ENCODE data around the gene ARPC3.
"Not testable (repeated sequence)": the region's sequence is repeated elsewhere in the genome, so short reads cannot be mapped to it uniquely, and the experiment has no call there.

ARPC3 gene

GRCh38 chr12:110449799-110450497 lies at the start of gene ARPC3:
Gene ARPC3, minus strand, starts transcription at chr12:110450337. Its CDS starts 77 bp downstream, at chr12:110450260.
- H3K4me3 ChIP-seq: peak within 1 kb of the TSS; percentile 86
- H3K27ac ChIP-seq: peak within 1 kb of the TSS; percentile 98
- H3K9ac ChIP-seq: peak within 1 kb of the TSS; percentile 97
- H3K4me2 ChIP-seq: peak within 1 kb of the TSS; percentile 93
- peaks cover 31% of the 10 kb centered on the region for H3K4me1 ChIP-seq
- no peaks in the 10 kb centered on the region for H3K27me3 ChIP-seq
- peaks cover 46% of the 10 kb centered on the region for H4K20me1 ChIP-seq
- no peak for TF ChIP-seq Cebpa-rat (IDR thresholded peaks at IDR 0.05)
- no peaks in the 10 kb centered on the region for H3K9me3 ChIP-seq
- H3K36me3 ChIP-seq: peaks cover 68% of the 10 kb centered on the region

- H3K9ac ChIP-seq: peak overlapping the region; percentile 39; the same call in 1 of the 2 replicates
- H3K9me3 ChIP-seq: no peaks in the 10 kb centered on the region
- peaks cover 24% of the 10 kb centered on the region; the same call in 1 of the 2 replicates for H4K20me1 ChIP-seq
- no peak overlapping the region for H3K27ac ChIP-seq
- H3K4me3 ChIP-seq: no peak overlapping the region
- H3K36me3 ChIP-seq: peaks cover 38% of the 10 kb centered on the region
- no peak overlapping the region for H3K4me2 ChIP-seq
- TF ChIP-seq Cebpa-rat (IDR thresholded peaks at IDR 0.05): no peak
- H3K27me3 ChIP-seq: no peaks in the 10 kb centered on the region
- H3K4me1 ChIP-seq: peaks cover 29% of the 10 kb centered on the region
Observed at GRCh38 chr12:110498984-110499706, 49.0 kb upstream of the ARPC3 start.

GRCh38 chr12:110475426-110475825 lies 25.3 kb upstream of the ARPC3 start:
- TF ChIP-seq Cebpa-rat (IDR thresholded peaks at IDR 0.05): no peak
- Histone ChIP-seq H3K9ac (no peak overlapping the region), H3K4me2 (no peak overlapping the region), H3K9me3 (no peaks in the 10 kb centered on the region), H3K27ac (no peak overlapping the region), H3K4me3 (no peak overlapping the region), H3K36me3 (peaks cover 85% of the 10 kb centered on the region), H4K20me1 (peaks cover 55% of the 10 kb centered on the region), H3K27me3 (no peaks in the 10 kb centered on the region), H3K4me1 (peaks cover 23% of the 10 kb centered on the region)

GRCh38 chr12:110468214-110469048 lies 18.3 kb upstream of the ARPC3 start, which contains the start of the genes FAM216A and GPN3:
Gene FAM216A, plus strand, starts transcription at chr12:110468845. Its CDS starts 31 bp downstream, at chr12:110468876.
Gene GPN3, minus strand, starts transcription at chr12:110468257. Its CDS starts 54 bp downstream, at chr12:110468203.
- Histone ChIP-seq H3K27me3 (no peaks in the 10 kb centered on the region), H3K4me2 (peak within 1 kb of the TSS; percentile 92), H4K20me1 (peaks cover 21% of the 10 kb centered on the region; the same call in 1 of the 2 replicates), H3K9me3 (no peaks in the 10 kb centered on the region), H3K36me3 (peaks cover 45% of the 10 kb centered on the region), H3K27ac (peak within 1 kb of the TSS; percentile 99), H3K4me1 (peaks cover 49% of the 10 kb centered on the region), H3K9ac (peak within 1 kb of the TSS; percentile 96), H3K4me3 (peak within 1 kb of the TSS; percentile 80)
- no peak for TF ChIP-seq Cebpa-rat (IDR thresholded peaks at IDR 0.05)

- peaks cover 43% of the 10 kb centered on the region for H3K4me1 ChIP-seq
- peak overlapping the region; percentile 92 for H3K4me2 ChIP-seq
- peak overlapping the region; percentile 96 for H3K9ac ChIP-seq
- H4K20me1 ChIP-seq: peaks cover 21% of the 10 kb centered on the region; the same call in 1 of the 2 replicates
- H3K27ac ChIP-seq: peak overlapping the region; percentile 99
- no peaks in the 10 kb centered on the region for H3K9me3 ChIP-seq
- peak overlapping the region; percentile 80 for H3K4me3 ChIP-seq
- no peaks in the 10 kb centered on the region for H3K27me3 ChIP-seq
- peaks cover 45% of the 10 kb centered on the region for H3K36me3 ChIP-seq
- TF ChIP-seq Cebpa-rat (IDR thresholded peaks at IDR 0.05): no peak
Observed at GRCh38 chr12:110467847-110468213, 17.7 kb upstream of the ARPC3 start.

GRCh38 chr12:110466791-110467190 lies 16.7 kb upstream of the ARPC3 start:
- peaks cover 18% of the 10 kb centered on the region; the same call in 1 of the 2 replicates for H4K20me1 ChIP-seq
- H3K27me3 ChIP-seq: no peaks in the 10 kb centered on the region
- H3K9ac ChIP-seq: peak overlapping the region; percentile 96

GRCh38 chr12:110465765-110466164 lies 15.6 kb upstream of the ARPC3 start:
- not testable (repeated sequence) for H3K4me3 ChIP-seq, H3K27ac ChIP-seq, H3K9ac ChIP-seq, H3K4me2 ChIP-seq, H3K9me3 ChIP-seq, H3K27me3 ChIP-seq
- Histone ChIP-seq H3K4me1 (peaks cover 30% of the 10 kb centered on the region), H3K36me3 (peaks cover 54% of the 10 kb centered on the region), H4K20me1 (peaks cover 18% of the 10 kb centered on the region; the same call in 1 of the 2 replicates)

More at GRCh38 chr12:110466791-110467190, 16.7 kb upstream of the ARPC3 start:
- H3K4me1 ChIP-seq: peaks cover 33% of the 10 kb centered on the region
- H3K36me3 ChIP-seq: peaks cover 47% of the 10 kb centered on the region
- peak overlapping the region; percentile 80 for H3K4me3 ChIP-seq
- no peaks in the 10 kb centered on the region for H3K9me3 ChIP-seq
- TF ChIP-seq Cebpa-rat (IDR thresholded peaks at IDR 0.05): no peak
- H3K27ac ChIP-seq: no peak overlapping the region
- peak overlapping the region; percentile 92 for H3K4me2 ChIP-seq

GRCh38 chr12:110465024-110465423 lies 14.9 kb upstream of the ARPC3 start:
- Histone ChIP-seq H3K4me3 (no peak overlapping the region), H3K9me3 (no peaks in the 10 kb centered on the region), H3K36me3 (peaks cover 57% of the 10 kb centered on the region), H3K4me2 (no peak overlapping the region), H3K9ac (no peak overlapping the region; the same call in 1 of the 2 replicates), H4K20me1 (peaks cover 18% of the 10 kb centered on the region; the same call in 1 of the 2 replicates), H3K4me1 (peaks cover 23% of the 10 kb centered on the region), H3K27ac (no peak overlapping the region), H3K27me3 (no peaks in the 10 kb centered on the region)
- TF ChIP-seq Cebpa-rat (IDR thresholded peaks at IDR 0.05): no peak

- H3K27ac ChIP-seq, H4K20me1 ChIP-seq, H3K27me3 ChIP-seq, H3K9me3 ChIP-seq, H3K4me2 ChIP-seq, H3K9ac ChIP-seq, H3K4me3 ChIP-seq: not testable (repeated sequence)
- Histone ChIP-seq H3K36me3 (peaks cover 90% of the 10 kb centered on the region), H3K4me1 (peaks cover 22% of the 10 kb centered on the region)
Observed at GRCh38 chr12:110461189-110461588, 11.1 kb upstream of the ARPC3 start.
